HCT116 (cell line): ENCODE results near the gene GSDMA.

Experiments
- CBX3 ChIP-seq: IDR thresholded peaks from 2 replicates; pipeline ENCODE4 v1.6.1; 2012; ENCODE audit warnings: low read depth
- CEBPB ChIP-seq: IDR thresholded peaks from 2 replicates; pipeline ENCODE4 v1.6.1; 2012; ENCODE audit warnings: low read depth
- CTCF ChIP-seq, 3 experiments: fragments of 200-600 bp in 1 of 3; sonication (generic) in 1 of 3; IDR thresholded peaks in 2 of 3; conservative IDR thresholded peaks in 1 of 3; 2 replicates each; pipeline ENCODE4 v1.5.1; 2012 to 2017; ENCODE audit warnings: low read depth in 2 of 3, low read length in 2 of 3, antibody characterized with exemption in 1 of 3, borderline replicate concordance in 1 of 3, control low read depth in 1 of 3, mild to moderate bottlenecking in 1 of 3, mixed read lengths in 1 of 3, mixed run types in 1 of 3, moderate library complexity in 1 of 3; ENCODE audit not compliant: insufficient read depth in 1 of 3
- MAX ChIP-seq: IDR thresholded peaks from 2 replicates; pipeline ENCODE4 v1.6.1; 2012
- POLR2A ChIP-seq: IDR thresholded peaks from 2 replicates; pipeline ENCODE4 v1.7.0; 2011; ENCODE audit warnings: borderline replicate concordance; ENCODE audit not compliant: insufficient read depth, insufficient read length; ENCODE audit errors: extremely low read depth
- POLR2AphosphoS5 ChIP-seq: IDR thresholded peaks from 2 replicates; pipeline ENCODE4 v1.6.1; 2011; ENCODE audit warnings: mild to moderate bottlenecking, low read depth, low read length, moderate library complexity
- REST ChIP-seq: IDR thresholded peaks from 2 replicates; pipeline ENCODE4 v1.6.1; 2012; ENCODE audit warnings: low read depth
- SIN3A ChIP-seq: IDR thresholded peaks from 2 replicates; pipeline ENCODE4 v1.6.1; 2012; ENCODE audit warnings: low read depth
- SRF ChIP-seq: IDR thresholded peaks from 2 replicates; pipeline ENCODE4 v1.6.1; 2012; ENCODE audit warnings: low read depth
- TCF7L2 ChIP-seq: IDR thresholded peaks from 2 replicates; pipeline ENCODE4 v1.7.0; 2011; ENCODE audit warnings: borderline replicate concordance, inconsistent platforms; ENCODE audit not compliant: insufficient read depth, insufficient read length; ENCODE audit errors: extremely low read depth
- YY1 ChIP-seq: IDR thresholded peaks from 2 replicates; pipeline ENCODE4 v1.6.1; 2011; ENCODE audit warnings: low read length, low read depth, moderate library complexity, mild to moderate bottlenecking; ENCODE audit not compliant: insufficient replicate concordance; ENCODE audit errors: extremely low read depth
- ZNF274 ChIP-seq: fragments of 200-500 bp; sonication (Bioruptor generic); IDR thresholded peaks from 2 replicates; pipeline ENCODE4 v1.6.1; 2014; ENCODE audit warnings: mild to moderate bottlenecking, low read depth, low read length, inconsistent platforms

- no peak for TF ChIP-seq POLR2A
- TF ChIP-seq TCF7L2: no peak
- no peak for TF ChIP-seq CTCF (IDR thresholded peaks at IDR 0.05 in 2 of 3, conservative IDR thresholded peaks at IDR 0.05 in 1 of 3; ENCODE audit: borderline replicate concordance in 1 of 3, insufficient read depth in 1 of 3, low read depth in 2 of 3, low read length in 2 of 3)
- TF ChIP-seq POLR2AphosphoS5: no peak
- TF ChIP-seq SRF: no peak
- no peak for TF ChIP-seq CEBPB
- no peak for TF ChIP-seq REST
- TF ChIP-seq ZNF274: no peak
- no peak for TF ChIP-seq CBX3
- TF ChIP-seq MAX: no peak
- TF ChIP-seq SIN3A: no peak
- TF ChIP-seq YY1: no peak
Observed at GRCh38 chr17:40020146-40020545, 57.3 kb downstream of the GSDMA start.
